22Rv1 (cell line): ENCODE data around the gene FICD.
A peak's percentile ranks its signal among the peaks of the same experiment; 100 is the strongest.

Experiments
- H3K27ac ChIP-seq: fragments of 450-650 bp; 2 replicates; pipeline ENCODE4 v1.5.1; 2017
- ZFX ChIP-seq: fragments of 450-650 bp; IDR thresholded peaks from 2 replicates; pipeline ENCODE4 v1.6.1; 2017; ENCODE audit warnings: antibody characterized with exemption, borderline replicate concordance
- TF ChIP-seq, protein P1 (sequence below): fragments of 450-650 bp; IDR thresholded peaks from 2 replicates; pipeline ENCODE4 v1.5.1; 2017; ENCODE audit warnings: mild to moderate bottlenecking

Gene FICD

GRCh38 chr12:108505129-108505528, 9.9 kb upstream of the FICD start:
- H3K27ac ChIP-seq: no peak overlapping the region
- TF ChIP-seq ZFX: no peak
- TF ChIP-seq, protein P1, sequence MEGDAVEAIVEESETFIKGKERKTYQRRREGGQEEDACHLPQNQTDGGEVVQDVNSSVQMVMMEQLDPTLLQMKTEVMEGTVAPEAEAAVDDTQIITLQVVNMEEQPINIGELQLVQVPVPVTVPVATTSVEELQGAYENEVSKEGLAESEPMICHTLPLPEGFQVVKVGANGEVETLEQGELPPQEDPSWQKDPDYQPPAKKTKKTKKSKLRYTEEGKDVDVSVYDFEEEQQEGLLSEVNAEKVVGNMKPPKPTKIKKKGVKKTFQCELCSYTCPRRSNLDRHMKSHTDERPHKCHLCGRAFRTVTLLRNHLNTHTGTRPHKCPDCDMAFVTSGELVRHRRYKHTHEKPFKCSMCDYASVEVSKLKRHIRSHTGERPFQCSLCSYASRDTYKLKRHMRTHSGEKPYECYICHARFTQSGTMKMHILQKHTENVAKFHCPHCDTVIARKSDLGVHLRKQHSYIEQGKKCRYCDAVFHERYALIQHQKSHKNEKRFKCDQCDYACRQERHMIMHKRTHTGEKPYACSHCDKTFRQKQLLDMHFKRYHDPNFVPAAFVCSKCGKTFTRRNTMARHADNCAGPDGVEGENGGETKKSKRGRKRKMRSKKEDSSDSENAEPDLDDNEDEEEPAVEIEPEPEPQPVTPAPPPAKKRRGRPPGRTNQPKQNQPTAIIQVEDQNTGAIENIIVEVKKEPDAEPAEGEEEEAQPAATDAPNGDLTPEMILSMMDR: no peak

- no peak for TF ChIP-seq ZFX
- TF ChIP-seq, protein P1: no peak
- H3K27ac ChIP-seq: no peak overlapping the region
Observed at GRCh38 chr12:108507971-108508642, 7.0 kb upstream of the FICD start.

DNA sequence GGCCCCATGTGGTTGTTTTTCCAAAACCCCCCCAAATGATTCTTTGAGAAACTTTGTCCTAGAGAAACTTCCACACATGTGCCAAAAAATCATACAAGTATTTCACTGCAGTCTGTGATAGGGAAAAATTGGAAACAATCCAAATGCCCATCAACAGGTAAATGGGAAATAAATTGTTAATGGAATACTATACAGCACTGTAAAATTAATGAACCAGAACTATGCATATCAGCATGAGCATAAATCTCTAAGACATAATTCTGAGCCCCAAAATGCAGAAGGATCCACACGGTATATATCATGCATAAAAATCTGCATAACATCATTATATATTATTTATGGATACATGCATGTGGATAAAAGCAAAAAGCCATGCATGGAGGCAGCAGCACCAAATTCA, 5.3 kb upstream of the FICD start:
- no peak overlapping the region for H3K27ac ChIP-seq
- TF ChIP-seq ZFX: no peak
- TF ChIP-seq, protein P1: no peak

DNA sequence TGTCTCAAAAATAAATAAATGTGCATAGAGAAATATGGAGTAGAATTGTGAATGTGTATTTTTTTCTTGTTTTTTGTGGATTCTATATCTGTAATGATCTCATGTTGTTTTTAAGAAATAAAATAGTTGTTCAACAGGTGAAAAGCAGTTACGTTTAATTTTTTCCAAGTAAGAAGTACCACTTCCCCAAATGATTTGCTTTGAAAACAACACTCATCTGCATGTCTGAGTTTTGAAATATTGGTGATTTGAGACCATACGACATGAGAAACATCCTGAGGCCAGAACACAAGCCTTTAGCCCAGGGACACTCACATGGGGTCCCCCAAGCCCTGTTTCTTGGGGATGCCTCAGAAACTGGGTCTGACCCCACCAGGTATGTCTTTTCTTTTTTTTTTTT, 4.2 kb upstream of the FICD start:
- no peak overlapping the region for H3K27ac ChIP-seq
- TF ChIP-seq, protein P1: no peak
- no peak for TF ChIP-seq ZFX

DNA sequence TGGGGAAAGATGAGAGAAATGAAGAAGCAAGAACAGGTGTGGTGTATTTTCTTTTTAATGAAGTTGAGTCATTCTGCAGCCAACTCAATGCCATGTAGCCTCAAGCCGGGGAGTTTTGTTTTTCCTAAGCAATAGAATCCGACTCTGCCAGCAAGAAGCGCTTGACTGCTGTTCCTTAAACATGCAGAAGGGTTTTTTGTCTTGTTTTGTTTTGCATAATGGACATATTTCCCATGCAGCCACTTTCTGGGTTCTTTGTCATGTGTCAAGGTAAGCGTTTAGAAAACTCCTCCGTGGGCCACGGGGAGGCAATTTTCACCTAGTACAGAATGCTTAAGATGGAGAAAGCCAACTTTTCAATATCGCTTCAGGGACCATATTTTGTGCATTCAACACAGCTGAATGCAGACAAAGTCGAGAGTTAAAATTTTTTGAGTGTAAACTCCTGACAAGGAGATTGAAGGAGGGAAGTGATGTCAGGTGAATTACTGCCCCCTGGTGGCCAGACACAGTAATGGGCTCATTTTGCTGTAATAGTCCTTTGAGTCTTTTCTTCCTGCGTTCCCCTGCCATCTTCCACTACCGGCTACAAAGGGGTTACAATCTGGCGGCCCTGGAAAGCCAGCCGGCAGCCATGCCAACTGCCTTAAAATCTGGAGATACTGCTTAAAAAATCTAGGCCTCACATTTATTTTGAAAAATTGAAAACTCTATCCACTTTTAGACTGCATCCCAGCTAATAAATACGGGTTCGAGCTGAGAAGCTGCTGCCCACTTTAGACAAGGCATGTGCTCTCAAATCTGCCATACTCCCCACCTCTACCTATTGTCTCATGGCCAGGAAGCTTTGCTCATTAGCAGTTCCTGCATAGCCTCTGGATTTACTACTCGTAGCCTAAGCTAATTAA, 3.2 kb upstream of the FICD start:
- TF ChIP-seq, protein P1: peak; percentile 97
- no peak for TF ChIP-seq ZFX
- no peak overlapping the region for H3K27ac ChIP-seq

DNA sequence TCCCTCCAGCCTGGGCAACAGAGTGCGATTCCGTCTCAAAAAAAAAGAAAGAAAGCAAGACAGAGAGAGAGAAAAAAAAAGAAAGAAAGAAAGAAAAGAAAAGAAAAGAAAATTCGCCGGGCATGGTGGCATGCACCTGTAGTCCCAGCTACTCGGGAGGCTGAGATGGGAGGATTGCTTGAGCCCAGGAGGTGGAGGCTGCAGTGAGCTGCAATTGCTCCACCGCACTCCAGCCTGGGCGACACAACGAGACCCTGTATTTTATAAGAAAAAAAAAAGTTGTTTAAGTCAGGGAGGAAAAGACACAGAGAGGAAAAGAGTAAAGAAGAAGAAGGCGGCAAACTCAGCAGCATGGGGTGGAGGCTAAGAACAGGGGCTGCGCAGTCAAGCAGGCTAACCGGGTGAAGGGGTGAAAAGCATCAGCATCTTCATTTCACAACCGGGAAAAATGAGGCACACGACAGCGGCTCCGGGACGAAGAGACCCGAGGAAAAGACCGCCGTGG, 557 bp upstream of the FICD start:
- TF ChIP-seq, protein P1: no peak
- no peak for TF ChIP-seq ZFX
- H3K27ac ChIP-seq: no peak overlapping the region

- TF ChIP-seq, protein P1: no peak
- no peak for TF ChIP-seq ZFX
- peak overlapping the region; percentile 69 for H3K27ac ChIP-seq
Observed at GRCh38 chr12:108515916-108516315, 839 bp downstream of the FICD start.
